Measurements from ENCODE around the gene NDUFS1. TPM values are rescaled to one million over a fixed set of nuclear protein-coding genes. Genes with fewer than 3 reads are reported as not detected.
A peak's percentile ranks its signal among the peaks of the same experiment; 100 is the strongest.
"Not testable (repeated sequence)": the region's sequence is repeated elsewhere in the genome, so short reads cannot be mapped to it uniquely, and the experiment has no call there.

NDUFS1 gene
- polyA plus RNA-seq, 1 donor from 2014 or later: 113 TPM

DNA sequence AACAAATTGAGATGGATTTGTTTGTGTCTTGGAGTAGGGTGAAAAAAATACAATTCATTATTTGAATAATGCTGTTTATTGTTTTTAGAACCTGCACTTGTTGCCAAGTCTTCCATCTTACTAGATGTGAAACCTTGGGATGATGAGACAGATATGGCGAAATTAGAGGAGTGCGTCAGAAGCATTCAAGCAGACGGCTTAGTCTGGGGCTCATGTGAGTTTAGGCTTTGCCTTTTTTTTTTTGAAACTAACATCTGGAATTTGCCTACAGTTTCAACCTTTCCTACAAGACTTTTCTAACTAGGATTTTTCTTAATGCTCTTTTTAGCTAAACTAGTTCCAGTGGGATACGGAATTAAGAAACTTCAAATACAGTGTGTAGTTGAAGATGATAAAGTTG, 3.2 kb upstream of the NDUFS1 start:
- not testable (repeated sequence) for H4K20me1 ChIP-seq (ENCODE audit: insufficient read depth); H3K9me3 ChIP-seq (ENCODE audit: low read length); H3K9ac ChIP-seq (ENCODE audit: low read length); H3K27me3 ChIP-seq (ENCODE audit: insufficient read depth, low read depth, low read length); H3K36me3 ChIP-seq (ENCODE audit: insufficient read depth, low read length); H3F3A ChIP-seq (ENCODE audit: insufficient read depth, low read length, poor library complexity, severe bottlenecking); H3K27ac ChIP-seq (ENCODE audit: low read length); H3K9me2 ChIP-seq (ENCODE audit: insufficient read depth, low read length); H3K4me3 ChIP-seq (ENCODE audit: low read length); H2AFZ ChIP-seq (ENCODE audit: low read depth, low read length); H3K4me2 ChIP-seq (ENCODE audit: low read length)
- peaks cover 33% of the 10 kb centered on the region for H3K79me2 ChIP-seq (replicated peaks; ENCODE audit: insufficient read depth, low read length)

DNA sequence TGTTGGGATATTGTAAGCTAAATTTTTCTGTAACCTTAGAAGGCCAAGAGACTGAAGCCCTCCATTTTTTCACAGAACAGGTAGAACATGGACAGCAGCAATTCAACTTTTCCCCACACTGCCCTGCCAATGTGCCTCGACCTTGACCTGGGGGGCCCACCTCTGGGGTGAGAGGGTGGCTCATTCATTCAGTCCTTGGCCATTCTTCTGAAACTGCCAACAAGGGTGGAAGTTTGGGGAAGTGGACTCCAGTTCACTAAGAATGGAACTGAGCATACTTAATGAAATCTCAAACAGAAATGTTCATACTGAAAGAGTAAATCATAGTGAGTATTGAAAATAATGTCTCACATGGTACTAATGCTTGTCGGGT, 1.5 kb upstream of the NDUFS1 start:
- Histone ChIP-seq H2AFZ (ENCODE audit: low read depth, low read length) (no peak overlapping the region), H4K20me1 (ENCODE audit: insufficient read depth) (no peaks in the 10 kb centered on the region), H3F3A (ENCODE audit: insufficient read depth, low read length, poor library complexity, severe bottlenecking) (no peaks in the 10 kb centered on the region), H3K4me2 (ENCODE audit: low read length) (peak overlapping the region; percentile 80), H3K9me3 (ENCODE audit: low read length) (no peaks in the 10 kb centered on the region), H3K9ac (ENCODE audit: low read length) (peak overlapping the region; percentile 94), H3K27ac (ENCODE audit: low read length) (no peak overlapping the region), H3K36me3 (ENCODE audit: insufficient read depth, low read length) (peaks cover 4% of the 10 kb centered on the region), H3K9me2 (ENCODE audit: insufficient read depth, low read length) (no peaks in the 10 kb centered on the region), H3K27me3 (ENCODE audit: insufficient read depth, low read depth, low read length) (no peaks in the 10 kb centered on the region), H3K79me2 (replicated peaks; ENCODE audit: insufficient read depth, low read length) (peaks cover 47% of the 10 kb centered on the region), H3K4me3 (ENCODE audit: low read length) (peak overlapping the region; percentile 78)
- TF ChIP-seq EZH2 (IDR thresholded peaks at IDR 0.05; ENCODE audit: borderline replicate concordance, insufficient read depth, low read length, poor library complexity, severe bottlenecking): no peak
- TF ChIP-seq, protein P1, sequence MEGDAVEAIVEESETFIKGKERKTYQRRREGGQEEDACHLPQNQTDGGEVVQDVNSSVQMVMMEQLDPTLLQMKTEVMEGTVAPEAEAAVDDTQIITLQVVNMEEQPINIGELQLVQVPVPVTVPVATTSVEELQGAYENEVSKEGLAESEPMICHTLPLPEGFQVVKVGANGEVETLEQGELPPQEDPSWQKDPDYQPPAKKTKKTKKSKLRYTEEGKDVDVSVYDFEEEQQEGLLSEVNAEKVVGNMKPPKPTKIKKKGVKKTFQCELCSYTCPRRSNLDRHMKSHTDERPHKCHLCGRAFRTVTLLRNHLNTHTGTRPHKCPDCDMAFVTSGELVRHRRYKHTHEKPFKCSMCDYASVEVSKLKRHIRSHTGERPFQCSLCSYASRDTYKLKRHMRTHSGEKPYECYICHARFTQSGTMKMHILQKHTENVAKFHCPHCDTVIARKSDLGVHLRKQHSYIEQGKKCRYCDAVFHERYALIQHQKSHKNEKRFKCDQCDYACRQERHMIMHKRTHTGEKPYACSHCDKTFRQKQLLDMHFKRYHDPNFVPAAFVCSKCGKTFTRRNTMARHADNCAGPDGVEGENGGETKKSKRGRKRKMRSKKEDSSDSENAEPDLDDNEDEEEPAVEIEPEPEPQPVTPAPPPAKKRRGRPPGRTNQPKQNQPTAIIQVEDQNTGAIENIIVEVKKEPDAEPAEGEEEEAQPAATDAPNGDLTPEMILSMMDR (IDR thresholded peaks at IDR 0.05; ENCODE audit: poor library complexity, severe bottlenecking): no peak
- no peak for TF ChIP-seq POLR2AphosphoS5 (IDR thresholded peaks at IDR 0.05)
- TF ChIP-seq RAD21 (conservative IDR thresholded peaks at IDR 0.05): no peak
- TF ChIP-seq, protein P2, sequence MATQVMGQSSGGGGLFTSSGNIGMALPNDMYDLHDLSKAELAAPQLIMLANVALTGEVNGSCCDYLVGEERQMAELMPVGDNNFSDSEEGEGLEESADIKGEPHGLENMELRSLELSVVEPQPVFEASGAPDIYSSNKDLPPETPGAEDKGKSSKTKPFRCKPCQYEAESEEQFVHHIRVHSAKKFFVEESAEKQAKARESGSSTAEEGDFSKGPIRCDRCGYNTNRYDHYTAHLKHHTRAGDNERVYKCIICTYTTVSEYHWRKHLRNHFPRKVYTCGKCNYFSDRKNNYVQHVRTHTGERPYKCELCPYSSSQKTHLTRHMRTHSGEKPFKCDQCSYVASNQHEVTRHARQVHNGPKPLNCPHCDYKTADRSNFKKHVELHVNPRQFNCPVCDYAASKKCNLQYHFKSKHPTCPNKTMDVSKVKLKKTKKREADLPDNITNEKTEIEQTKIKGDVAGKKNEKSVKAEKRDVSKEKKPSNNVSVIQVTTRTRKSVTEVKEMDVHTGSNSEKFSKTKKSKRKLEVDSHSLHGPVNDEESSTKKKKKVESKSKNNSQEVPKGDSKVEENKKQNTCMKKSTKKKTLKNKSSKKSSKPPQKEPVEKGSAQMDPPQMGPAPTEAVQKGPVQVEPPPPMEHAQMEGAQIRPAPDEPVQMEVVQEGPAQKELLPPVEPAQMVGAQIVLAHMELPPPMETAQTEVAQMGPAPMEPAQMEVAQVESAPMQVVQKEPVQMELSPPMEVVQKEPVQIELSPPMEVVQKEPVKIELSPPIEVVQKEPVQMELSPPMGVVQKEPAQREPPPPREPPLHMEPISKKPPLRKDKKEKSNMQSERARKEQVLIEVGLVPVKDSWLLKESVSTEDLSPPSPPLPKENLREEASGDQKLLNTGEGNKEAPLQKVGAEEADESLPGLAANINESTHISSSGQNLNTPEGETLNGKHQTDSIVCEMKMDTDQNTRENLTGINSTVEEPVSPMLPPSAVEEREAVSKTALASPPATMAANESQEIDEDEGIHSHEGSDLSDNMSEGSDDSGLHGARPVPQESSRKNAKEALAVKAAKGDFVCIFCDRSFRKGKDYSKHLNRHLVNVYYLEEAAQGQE (IDR thresholded peaks at IDR 0.05; ENCODE audit: borderline replicate concordance): no peak
- TF ChIP-seq EP300 (conservative IDR thresholded peaks at IDR 0.05; ENCODE audit: poor library complexity, severe bottlenecking): no peak

DNA sequence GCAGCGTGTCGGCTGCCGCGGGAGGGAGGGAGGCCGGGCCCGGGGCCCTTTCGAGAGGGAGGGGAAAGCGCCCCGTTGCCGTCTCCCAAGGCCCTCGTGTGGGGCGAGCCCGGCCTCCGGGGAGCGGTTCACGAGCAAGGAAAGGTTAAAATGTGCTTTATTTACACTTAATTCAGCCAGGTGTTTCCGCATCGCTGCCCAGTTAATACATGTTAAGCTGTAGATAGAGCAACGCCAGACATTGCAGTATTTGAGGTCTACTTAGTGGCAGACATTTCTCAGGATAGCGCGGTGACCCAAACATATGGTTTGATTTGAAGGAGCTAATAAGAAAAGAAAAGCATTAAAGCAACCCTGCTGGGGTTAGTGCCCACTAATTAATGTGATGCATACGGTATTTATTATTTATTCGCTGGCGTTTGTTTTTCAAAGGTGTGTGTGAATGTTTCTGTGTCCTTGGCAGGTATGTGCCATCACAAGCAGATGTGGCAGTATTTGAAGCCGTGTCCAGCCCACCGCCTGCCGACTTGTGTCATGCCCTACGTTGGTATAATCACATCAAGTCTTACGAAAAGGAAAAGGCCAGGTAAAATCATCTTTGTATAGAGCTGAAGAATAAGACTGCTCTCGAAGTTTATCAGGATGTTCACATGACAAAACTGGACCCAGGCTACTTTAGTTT, 1.0 kb upstream of the NDUFS1 start:
- peak overlapping the region; percentile 78 for H3K4me3 ChIP-seq (ENCODE audit: low read length)
- peak overlapping the region; percentile 69 for H2AFZ ChIP-seq (ENCODE audit: low read depth, low read length)
- no peaks in the 10 kb centered on the region for H3K9me2 ChIP-seq (ENCODE audit: insufficient read depth, low read length)
- H3K36me3 ChIP-seq (ENCODE audit: insufficient read depth, low read length): peaks cover 4% of the 10 kb centered on the region
- peak overlapping the region; percentile 80 for H3K4me2 ChIP-seq (ENCODE audit: low read length)
- H3F3A ChIP-seq (ENCODE audit: insufficient read depth, low read length, poor library complexity, severe bottlenecking): no peaks in the 10 kb centered on the region
- peak overlapping the region; percentile 94 for H3K27ac ChIP-seq (ENCODE audit: low read length)
- peaks cover 47% of the 10 kb centered on the region for H3K79me2 ChIP-seq (replicated peaks; ENCODE audit: insufficient read depth, low read length)
- no peaks in the 10 kb centered on the region for H3K27me3 ChIP-seq (ENCODE audit: insufficient read depth, low read depth, low read length)
- TF ChIP-seq RAD21 (conservative IDR thresholded peaks at IDR 0.05) (no peak), SMC3 (conservative IDR thresholded peaks at IDR 0.05; ENCODE audit: poor library complexity) (peak; percentile 27)
- H3K9me3 ChIP-seq (ENCODE audit: low read length): no peaks in the 10 kb centered on the region
- H4K20me1 ChIP-seq (ENCODE audit: insufficient read depth): no peaks in the 10 kb centered on the region
- H3K9ac ChIP-seq (ENCODE audit: low read length): peak overlapping the region; percentile 94
